ENCODE measurements around the gene RBBP7.

DNA sequence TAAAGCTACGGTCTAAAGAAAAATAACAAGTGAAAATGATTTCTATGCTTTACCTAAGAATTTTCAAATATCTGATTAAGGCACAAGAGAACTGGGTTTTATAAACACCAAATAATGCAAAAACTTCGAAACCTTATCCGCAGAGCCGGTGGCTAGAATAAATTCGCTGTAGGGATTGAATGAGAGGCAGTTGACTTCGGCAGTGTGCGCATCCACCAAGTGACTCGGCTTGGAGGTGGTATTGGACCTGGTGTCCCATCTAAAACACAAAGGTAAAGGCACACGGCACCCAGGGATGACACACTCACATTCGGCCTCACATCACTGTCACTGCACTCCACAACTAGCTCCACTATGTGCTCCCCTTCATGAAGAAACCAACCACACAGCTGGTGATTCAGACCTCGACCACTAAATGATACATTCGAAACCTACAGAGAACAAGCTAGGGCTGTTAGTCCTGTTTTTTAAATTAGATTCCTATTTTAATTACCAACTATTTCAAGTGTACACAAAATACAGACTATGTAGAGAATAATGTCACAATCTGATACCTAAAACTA is 17.5 kb downstream of the RBBP7 start:
- TF ChIP-seq, protein P1, sequence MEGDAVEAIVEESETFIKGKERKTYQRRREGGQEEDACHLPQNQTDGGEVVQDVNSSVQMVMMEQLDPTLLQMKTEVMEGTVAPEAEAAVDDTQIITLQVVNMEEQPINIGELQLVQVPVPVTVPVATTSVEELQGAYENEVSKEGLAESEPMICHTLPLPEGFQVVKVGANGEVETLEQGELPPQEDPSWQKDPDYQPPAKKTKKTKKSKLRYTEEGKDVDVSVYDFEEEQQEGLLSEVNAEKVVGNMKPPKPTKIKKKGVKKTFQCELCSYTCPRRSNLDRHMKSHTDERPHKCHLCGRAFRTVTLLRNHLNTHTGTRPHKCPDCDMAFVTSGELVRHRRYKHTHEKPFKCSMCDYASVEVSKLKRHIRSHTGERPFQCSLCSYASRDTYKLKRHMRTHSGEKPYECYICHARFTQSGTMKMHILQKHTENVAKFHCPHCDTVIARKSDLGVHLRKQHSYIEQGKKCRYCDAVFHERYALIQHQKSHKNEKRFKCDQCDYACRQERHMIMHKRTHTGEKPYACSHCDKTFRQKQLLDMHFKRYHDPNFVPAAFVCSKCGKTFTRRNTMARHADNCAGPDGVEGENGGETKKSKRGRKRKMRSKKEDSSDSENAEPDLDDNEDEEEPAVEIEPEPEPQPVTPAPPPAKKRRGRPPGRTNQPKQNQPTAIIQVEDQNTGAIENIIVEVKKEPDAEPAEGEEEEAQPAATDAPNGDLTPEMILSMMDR (IDR thresholded peaks at IDR 0.05; ENCODE audit: insufficient read depth, low read length, poor library complexity, severe bottlenecking): no peak
- TF ChIP-seq EZH2phosphoT487 (conservative IDR thresholded peaks at IDR 0.05; ENCODE audit: low read length): no peak

Data from SU-DHL-6 (cell line).